B cell (primary cell): ENCODE results near the gene IGLL5.

Source experiments
- EZH2 ChIP-seq: IDR thresholded peaks from 2 replicates; pipeline ENCODE4 v1.6.1; 2012; ENCODE audit warnings: borderline replicate concordance, low read depth, mild to moderate bottlenecking, moderate library complexity, low read length; ENCODE audit not compliant: insufficient read depth, poor library complexity, severe bottlenecking
- TF ChIP-seq, protein P1 (sequence below): fragments of 200-600 bp; IDR thresholded peaks from one replicate; pipeline ENCODE4 v1.8.0; 2022; ENCODE audit warnings: antibody characterized with exemption, mild to moderate bottlenecking

DNA sequence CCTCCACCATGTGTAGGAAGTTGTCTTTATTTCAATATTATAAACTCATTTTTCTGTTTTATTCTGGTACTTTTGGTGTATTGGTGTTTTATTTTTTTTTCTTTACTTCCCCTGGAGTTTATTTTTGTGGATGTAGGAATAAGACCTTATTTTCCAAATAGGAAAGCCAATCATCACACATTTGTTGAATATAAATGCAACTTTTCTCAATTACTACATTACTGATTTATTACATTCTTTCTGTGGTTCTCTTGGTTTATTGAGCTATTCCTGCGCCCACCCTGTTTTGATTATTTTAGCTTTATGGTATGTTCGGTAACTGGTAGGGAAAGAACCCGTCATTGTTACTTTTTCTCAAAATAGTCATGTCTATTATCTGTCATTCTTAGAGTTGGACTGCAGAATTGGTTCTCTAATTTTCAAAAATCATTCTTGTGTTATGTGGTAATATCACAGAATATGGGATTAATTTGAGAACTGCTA, 3.6 kb downstream of the IGLL5 start:
- TF ChIP-seq, protein P1, sequence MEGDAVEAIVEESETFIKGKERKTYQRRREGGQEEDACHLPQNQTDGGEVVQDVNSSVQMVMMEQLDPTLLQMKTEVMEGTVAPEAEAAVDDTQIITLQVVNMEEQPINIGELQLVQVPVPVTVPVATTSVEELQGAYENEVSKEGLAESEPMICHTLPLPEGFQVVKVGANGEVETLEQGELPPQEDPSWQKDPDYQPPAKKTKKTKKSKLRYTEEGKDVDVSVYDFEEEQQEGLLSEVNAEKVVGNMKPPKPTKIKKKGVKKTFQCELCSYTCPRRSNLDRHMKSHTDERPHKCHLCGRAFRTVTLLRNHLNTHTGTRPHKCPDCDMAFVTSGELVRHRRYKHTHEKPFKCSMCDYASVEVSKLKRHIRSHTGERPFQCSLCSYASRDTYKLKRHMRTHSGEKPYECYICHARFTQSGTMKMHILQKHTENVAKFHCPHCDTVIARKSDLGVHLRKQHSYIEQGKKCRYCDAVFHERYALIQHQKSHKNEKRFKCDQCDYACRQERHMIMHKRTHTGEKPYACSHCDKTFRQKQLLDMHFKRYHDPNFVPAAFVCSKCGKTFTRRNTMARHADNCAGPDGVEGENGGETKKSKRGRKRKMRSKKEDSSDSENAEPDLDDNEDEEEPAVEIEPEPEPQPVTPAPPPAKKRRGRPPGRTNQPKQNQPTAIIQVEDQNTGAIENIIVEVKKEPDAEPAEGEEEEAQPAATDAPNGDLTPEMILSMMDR = no peak
- TF ChIP-seq EZH2 = no peak
